Lower leg skin (tissue), 4 donors: Measurements from ENCODE around the gene SDCCAG8. TPM values are rescaled to one million over a fixed set of nuclear protein-coding genes. Genes with fewer than 3 reads are reported as not detected.

Experiments used
- DNase-seq, 2 donors: peaks; one replicate each; pipeline ENCODE4 v3.0.0-alpha.2; 2019; ENCODE audit warnings: low spot score in 2 of 2
- H3K4me3 ChIP-seq: fragments of 200-600 bp; sonication (generic); 2 replicates; pipeline ENCODE4 v1.5.1; 2017; ENCODE audit warnings: mild to moderate bottlenecking, low read depth; ENCODE audit not compliant: poor library complexity, severe bottlenecking
- POLR2A ChIP-seq, 2 donors: fragments of 450-650 bp; IDR thresholded peaks; one replicate each; pipeline ENCODE4 v1.6.1; 2016 to 2017; ENCODE audit warnings: antibody characterized with exemption in 2 of 2, mild to moderate bottlenecking in 1 of 2, moderate library complexity in 1 of 2
- WGBS, 2 donors: methylation state at CpG; one replicate each; pipeline ENCODE4 v1.1.5; 2018; 5-methylcytosine and 5-hydroxymethylcytosine counted together
- intact Hi-C: fragments of 100-400 bp; cut with DNase I; formaldehyde crosslinking; loops from one replicate; pipeline ENCODE4 v1.15.0; 2023; ENCODE audit warnings: low total_unique reads
- total RNA-seq, 4 donors: library from RNA; depleted of rRNA; stranded (reverse); fragments of >200 nt; gene quantifications; one replicate each; pipeline ENCODE4 v1.1.0, GENCODE V29; 2016
- TF ChIP-seq, protein P1 (sequence below), 3 donors: fragments of 450-650 bp; IDR thresholded peaks; one replicate each; pipeline ENCODE4 v1.5.1; 2016; ENCODE audit warnings: antibody characterized with exemption in 3 of 3, mild to moderate bottlenecking in 3 of 3, moderate library complexity in 2 of 3

Gene SDCCAG8
- total RNA-seq, 4 donors from 2014 or later: 20.0 to 53.6 (median 48.9) TPM

- no peak for DNase-seq
- 89 to 94% methylated on average over 11 of the region's 11 CpGs for WGBS, 2 donors
- intact Hi-C loops: no loop called here
- no peak for TF ChIP-seq POLR2A (IDR thresholded peaks at IDR 0.05)
- TF ChIP-seq, protein P1, sequence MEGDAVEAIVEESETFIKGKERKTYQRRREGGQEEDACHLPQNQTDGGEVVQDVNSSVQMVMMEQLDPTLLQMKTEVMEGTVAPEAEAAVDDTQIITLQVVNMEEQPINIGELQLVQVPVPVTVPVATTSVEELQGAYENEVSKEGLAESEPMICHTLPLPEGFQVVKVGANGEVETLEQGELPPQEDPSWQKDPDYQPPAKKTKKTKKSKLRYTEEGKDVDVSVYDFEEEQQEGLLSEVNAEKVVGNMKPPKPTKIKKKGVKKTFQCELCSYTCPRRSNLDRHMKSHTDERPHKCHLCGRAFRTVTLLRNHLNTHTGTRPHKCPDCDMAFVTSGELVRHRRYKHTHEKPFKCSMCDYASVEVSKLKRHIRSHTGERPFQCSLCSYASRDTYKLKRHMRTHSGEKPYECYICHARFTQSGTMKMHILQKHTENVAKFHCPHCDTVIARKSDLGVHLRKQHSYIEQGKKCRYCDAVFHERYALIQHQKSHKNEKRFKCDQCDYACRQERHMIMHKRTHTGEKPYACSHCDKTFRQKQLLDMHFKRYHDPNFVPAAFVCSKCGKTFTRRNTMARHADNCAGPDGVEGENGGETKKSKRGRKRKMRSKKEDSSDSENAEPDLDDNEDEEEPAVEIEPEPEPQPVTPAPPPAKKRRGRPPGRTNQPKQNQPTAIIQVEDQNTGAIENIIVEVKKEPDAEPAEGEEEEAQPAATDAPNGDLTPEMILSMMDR (IDR thresholded peaks at IDR 0.05): no peak
- no peak overlapping the region for H3K4me3 ChIP-seq
Observed at GRCh38 chr1:243496806-243497205, 241.0 kb downstream of the SDCCAG8 start.

GRCh38 chr1:243497939-243498681 is 242.3 kb downstream of the SDCCAG8 start:
- no peak overlapping the region for H3K4me3 ChIP-seq
- DNase-seq: no peak
- TF ChIP-seq POLR2A (IDR thresholded peaks at IDR 0.05): no peak
- TF ChIP-seq, protein P1 (IDR thresholded peaks at IDR 0.05): no peak
- intact Hi-C loops: no loop called here
- WGBS, 2 donors: 86 to 97% methylated on average over 9 to 10 of the region's 10 CpGs

- no peak overlapping the region for H3K4me3 ChIP-seq
- WGBS, 2 donors: 75 to 78% methylated on average over 4 of the region's 4 CpGs
- DNase-seq: no peak
- TF ChIP-seq POLR2A (IDR thresholded peaks at IDR 0.05): no peak
- TF ChIP-seq, protein P1 (IDR thresholded peaks at IDR 0.05): no peak
- intact Hi-C loops: no loop called here
Observed at GRCh38 chr1:243499248-243499647, 243.4 kb downstream of the SDCCAG8 start.

DNA sequence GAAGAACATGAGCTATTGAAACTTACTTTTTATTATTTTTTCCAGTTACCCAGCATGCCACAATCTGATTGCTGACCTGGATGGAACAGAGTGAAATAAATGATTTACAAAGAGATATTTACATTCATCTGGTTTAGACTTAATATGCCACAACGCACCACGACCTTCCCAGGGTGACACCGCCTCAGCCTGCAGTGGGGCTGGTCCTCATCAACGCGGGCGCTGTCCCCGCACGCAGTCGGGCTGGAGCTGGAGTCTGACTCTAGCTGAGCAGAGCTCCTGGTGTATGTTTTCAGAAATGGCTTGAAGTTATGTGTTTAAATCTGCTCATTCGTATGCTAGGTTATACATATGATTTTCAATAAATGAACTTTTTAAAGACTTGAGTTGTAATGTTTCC is 243.9 kb downstream of the SDCCAG8 start:
- no peak overlapping the region for H3K4me3 ChIP-seq
- TF ChIP-seq, protein P1 (IDR thresholded peaks at IDR 0.05): no peak
- no peak for TF ChIP-seq POLR2A (IDR thresholded peaks at IDR 0.05)
- intact Hi-C loops: no loop called here
- DNase-seq: no peak
- 95 to 96% methylated on average over 10 of the region's 10 CpGs for WGBS, 2 donors

- intact Hi-C loops: no loop called here
- DNase-seq: no peak
- H3K4me3 ChIP-seq: no peak overlapping the region
- WGBS, 2 donors: 85 to 95% methylated on average over 5 of the region's 5 CpGs
- TF ChIP-seq, protein P1 (IDR thresholded peaks at IDR 0.05): no peak
- no peak for TF ChIP-seq POLR2A (IDR thresholded peaks at IDR 0.05)
Observed at GRCh38 chr1:243500512-243500911, 244.7 kb downstream of the SDCCAG8 start.

- intact Hi-C loops: no loop called here
- WGBS, 2 donors: 66 to 69% methylated on average over 5 of the region's 5 CpGs
- H3K4me3 ChIP-seq: no peak overlapping the region
- no peak for DNase-seq
- no peak for TF ChIP-seq POLR2A (IDR thresholded peaks at IDR 0.05)
- TF ChIP-seq, protein P1 (IDR thresholded peaks at IDR 0.05): no peak
Observed at GRCh38 chr1:243501002-243501401, 245.2 kb downstream of the SDCCAG8 start.
